ENCODE data around the gene PTCHD1.

PTCHD1 gene

GRCh38 chrX:23311731-23312130 is 22.9 kb upstream of the PTCHD1 start:
- DNase-seq (ENCODE audit: low read depth) = no peak
- no peak overlapping the region for H3K4me3 ChIP-seq (ENCODE audit: low read depth, low read length)
- TF ChIP-seq MYC (IDR thresholded peaks at IDR 0.05; ENCODE audit: low read depth, low read length) (no peak), CTCF (IDR thresholded peaks at IDR 0.05; ENCODE audit: low read depth, low read length) (no peak), POLR2A (IDR thresholded peaks at IDR 0.05; ENCODE audit: extremely low read depth, insufficient read length) (no peak)
- TF ChIP-seq, protein P1, sequence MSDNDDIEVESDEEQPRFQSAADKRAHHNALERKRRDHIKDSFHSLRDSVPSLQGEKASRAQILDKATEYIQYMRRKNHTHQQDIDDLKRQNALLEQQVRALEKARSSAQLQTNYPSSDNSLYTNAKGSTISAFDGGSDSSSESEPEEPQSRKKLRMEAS (IDR thresholded peaks at IDR 0.05; ENCODE audit: low read depth, low read length) = no peak

DNA sequence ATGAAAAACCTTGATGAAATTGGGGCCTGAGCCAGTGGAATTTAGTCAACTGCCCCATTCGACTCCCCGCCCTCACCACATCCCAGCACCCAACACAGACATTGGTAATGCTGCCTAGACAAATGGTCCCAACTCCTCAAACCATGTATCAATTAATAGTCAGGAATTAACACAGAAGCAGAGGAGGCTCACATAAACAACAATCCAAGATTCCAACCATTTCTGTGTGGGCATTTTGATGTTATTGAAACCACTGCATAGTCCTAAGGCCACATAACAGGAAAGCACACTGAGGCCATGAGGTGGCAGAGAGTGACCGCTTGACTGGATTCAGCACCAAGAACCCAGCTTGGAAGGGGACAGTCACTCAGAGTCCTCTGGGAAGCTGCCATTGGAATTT is 22.5 kb upstream of the PTCHD1 start:
- TF ChIP-seq, protein P1 (IDR thresholded peaks at IDR 0.05; ENCODE audit: low read depth, low read length) = no peak
- TF ChIP-seq CTCF (IDR thresholded peaks at IDR 0.05; ENCODE audit: low read depth, low read length) (no peak), MYC (IDR thresholded peaks at IDR 0.05; ENCODE audit: low read depth, low read length) (no peak), POLR2A (IDR thresholded peaks at IDR 0.05; ENCODE audit: extremely low read depth, insufficient read length) (no peak)
- no peak for DNase-seq (ENCODE audit: low read depth)

GRCh38 chrX:23317799-23318724 is 16.6 kb upstream of the PTCHD1 start:
- TF ChIP-seq, protein P1 (IDR thresholded peaks at IDR 0.05; ENCODE audit: low read depth, low read length) = no peak
- no peak for TF ChIP-seq MYC (IDR thresholded peaks at IDR 0.05; ENCODE audit: low read depth, low read length)
- peak; percentile 78 for TF ChIP-seq CTCF (IDR thresholded peaks at IDR 0.05; ENCODE audit: low read depth, low read length)
- peak; percentile 40 for DNase-seq (ENCODE audit: low read depth)
- H3K4me3 ChIP-seq (ENCODE audit: low read depth, low read length) = no peak overlapping the region

More for the DNA sequence above, 22.5 kb upstream of the PTCHD1 start:
- no peak overlapping the region for H3K4me3 ChIP-seq (ENCODE audit: low read depth, low read length)

DNA sequence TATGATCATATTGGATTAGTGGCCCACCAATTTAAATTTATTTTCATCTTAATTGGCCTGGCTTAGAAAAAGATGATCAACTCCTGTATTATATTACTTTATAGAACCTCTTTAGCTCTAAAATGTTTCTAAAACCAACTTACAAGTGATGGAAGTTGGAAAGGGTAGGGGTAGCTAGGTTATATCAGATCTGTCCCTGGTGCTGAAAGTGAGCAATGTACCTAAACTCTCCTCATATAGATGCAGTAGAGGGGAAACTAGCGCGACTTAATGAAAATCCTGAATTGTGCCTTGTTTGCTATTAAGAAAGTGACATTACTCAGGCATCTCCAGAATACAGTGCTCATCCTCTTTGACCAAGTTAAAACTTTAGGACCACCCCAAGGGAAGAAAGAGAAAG is 7.5 kb upstream of the PTCHD1 start:
- TF ChIP-seq CTCF (IDR thresholded peaks at IDR 0.05; ENCODE audit: low read depth, low read length) (no peak), MYC (IDR thresholded peaks at IDR 0.05; ENCODE audit: low read depth, low read length) (no peak), POLR2A (IDR thresholded peaks at IDR 0.05; ENCODE audit: extremely low read depth, insufficient read length) (no peak)
- TF ChIP-seq, protein P1 (IDR thresholded peaks at IDR 0.05; ENCODE audit: low read depth, low read length) = no peak
- no peak overlapping the region for H3K4me3 ChIP-seq (ENCODE audit: low read depth, low read length)
- peak; percentile 1 for DNase-seq (ENCODE audit: low read depth)

- H3K4me3 ChIP-seq (ENCODE audit: low read depth, low read length) = no peak overlapping the region
- no peak for DNase-seq (ENCODE audit: low read depth)
- TF ChIP-seq MYC (IDR thresholded peaks at IDR 0.05; ENCODE audit: low read depth, low read length) (no peak), POLR2A (IDR thresholded peaks at IDR 0.05; ENCODE audit: extremely low read depth, insufficient read length) (no peak)
These were observed 2.9 kb upstream of the PTCHD1 start for GRCh38 chrX:23331701-23332100.

GRCh38 chrX:23332101-23332887 is 2.4 kb upstream of the PTCHD1 start:
- no peak for TF ChIP-seq POLR2A (IDR thresholded peaks at IDR 0.05; ENCODE audit: extremely low read depth, insufficient read length)
- TF ChIP-seq, protein P1 (IDR thresholded peaks at IDR 0.05; ENCODE audit: low read depth, low read length) = no peak
- TF ChIP-seq CTCF (IDR thresholded peaks at IDR 0.05; ENCODE audit: low read depth, low read length) = no peak
- TF ChIP-seq MYC (IDR thresholded peaks at IDR 0.05; ENCODE audit: low read depth, low read length) = no peak
- H3K4me3 ChIP-seq (ENCODE audit: low read depth, low read length) = no peak overlapping the region

More at GRCh38 chrX:23332101-23332887, 2.4 kb upstream of the PTCHD1 start:
- DNase-seq (ENCODE audit: low read depth) = no peak
